Kasumi-1 (cell line): ENCODE data around the gene NRG3.
"Not testable (repeated sequence)": the region's sequence is repeated elsewhere in the genome, so short reads cannot be mapped to it uniquely, and the experiment has no call there.

Experiments
- DNase-seq, 2 experiments: peaks; one replicate each; lab custom pipeline; 2025; lab: John Stamatoyannopoulos, UW

Gene NRG3

GRCh38 chr10:81961451-81962184 is 86.6 kb downstream of the NRG3 start:
- no peak for DNase-seq

GRCh38 chr10:81963606-81964005 is 88.6 kb downstream of the NRG3 start:
- no peak for DNase-seq

- DNase-seq: no peak
These were observed 92.7 kb downstream of the NRG3 start for GRCh38 chr10:81967716-81968115.

GRCh38 chr10:81969136-81969535 is 94.1 kb downstream of the NRG3 start:
- no peak for DNase-seq

- DNase-seq: peak; percentile 39 to 60
These were observed 103.2 kb downstream of the NRG3 start for GRCh38 chr10:81978238-81978637.

- no peak for DNase-seq
These were observed 106.7 kb downstream of the NRG3 start for GRCh38 chr10:81981724-81982123.

- no peak for DNase-seq
These were observed 109.4 kb downstream of the NRG3 start for GRCh38 chr10:81984428-81984827.

GRCh38 chr10:81995254-81995653 is 120.3 kb downstream of the NRG3 start:
- DNase-seq: no peak

- DNase-seq: no peak
These were observed 121.9 kb downstream of the NRG3 start for GRCh38 chr10:81996927-81997326.

GRCh38 chr10:82020999-82021398 is 146.0 kb downstream of the NRG3 start:
- DNase-seq: no peak

- DNase-seq: no peak
These were observed 152.7 kb downstream of the NRG3 start for GRCh38 chr10:82027711-82028110.

GRCh38 chr10:82037076-82037475 is 162.1 kb downstream of the NRG3 start:
- DNase-seq: no peak

- no peak for DNase-seq
These were observed 163.6 kb downstream of the NRG3 start for GRCh38 chr10:82038587-82038986.

- DNase-seq: no peak
These were observed 165.3 kb downstream of the NRG3 start for GRCh38 chr10:82040336-82040735.

GRCh38 chr10:82041018-82041417 is 166.0 kb downstream of the NRG3 start:
- DNase-seq: no peak

GRCh38 chr10:82056391-82056790 is 181.4 kb downstream of the NRG3 start:
- no peak for DNase-seq

GRCh38 chr10:82067192-82067591 is 192.2 kb downstream of the NRG3 start:
- DNase-seq: not testable (repeated sequence)

- DNase-seq: no peak
These were observed 193.5 kb downstream of the NRG3 start for GRCh38 chr10:82068501-82068900.

- no peak for DNase-seq
These were observed 196.2 kb downstream of the NRG3 start for GRCh38 chr10:82071231-82071630.

- no peak for DNase-seq
These were observed 197.1 kb downstream of the NRG3 start for GRCh38 chr10:82072124-82072523.

- no peak for DNase-seq
These were observed 200.6 kb downstream of the NRG3 start for GRCh38 chr10:82075605-82076004.

GRCh38 chr10:82084496-82084895 is 209.5 kb downstream of the NRG3 start:
- no peak for DNase-seq

GRCh38 chr10:82084904-82085303 is 209.9 kb downstream of the NRG3 start:
- no peak for DNase-seq

GRCh38 chr10:82089327-82089726 is 214.3 kb downstream of the NRG3 start:
- DNase-seq: no peak
